K562 (cell line): ENCODE measurements around the gene NDUFS3. TPM values are rescaled to one million over a fixed set of nuclear protein-coding genes. Genes with fewer than 3 reads are reported as not detected.
A peak's percentile ranks its signal among the peaks of the same experiment; 100 is the strongest.

Experiments
- ATAC-seq: fragments of 200-7000 bp; cut with Tn5 transposase; 3 replicates; pipeline ENCODE4 v1.9.1; 2020; ENCODE audit warnings: moderate library complexity
- BruUV-seq: library from RNA; stranded (reverse); fragments of 400-500 nt; replicated peaks from 2 replicates; lab custom pipeline; 2021; lab: Mats Ljungman, UMichigan
- CTCF ChIA-PET: fragments of 300-600 bp; formaldehyde crosslinking; extraction: SDS; loops from one replicate; lab custom pipeline; 2021; ENCODE audit warnings: low intra/inter-chr PET ratio; lab: Yijun Ruan, JAX
- POLR2A ChIA-PET: fragments of 300-600, 350-650 bp; sonication (Branson Sonifier 250); formaldehyde crosslinking; extraction: SDS; loops from one replicate; lab custom pipeline; 2021; ENCODE audit warnings: antibody characterized with exemption, inconsistent platforms; lab: Yijun Ruan, JAX
- DNase-seq, 4 experiments: peaks; one replicate each; pipeline versions ENCODE4 v3.0.0 to v3.0.0-alpha.2; 2011 to 2018; ENCODE audit warnings: low spot score in 3 of 4, mixed read lengths in 3 of 4; ENCODE audit errors: extremely low read depth in 1 of 4
- FAIRE-seq: peaks from 2 replicates; lab custom pipeline; 2011; peaks lifted over from hg19 to GRCh38; lab: Jason Lieb, UNC
- H2AFZ ChIP-seq: 2 replicates; pipeline ENCODE4 v1.6.0; 2011; ENCODE audit warnings: low read depth, low read length, control low read depth, inconsistent platforms
- H3K27ac ChIP-seq: fragments of 200-600 bp; 3 replicates; pipeline ENCODE4 v1.8.0; 2011; ENCODE audit warnings: low read depth, mild to moderate bottlenecking, control low read depth, inconsistent platforms, low read length, moderate library complexity, mixed read lengths; ENCODE audit errors: extremely low read depth
- H3K27me3 ChIP-seq, 2 experiments: fragments of 300-600 bp in 1 of 2; 2 replicates in 1 of 2; 3 replicates in 1 of 2; pipeline versions ENCODE4 v1.6.0 to v1.8.0; 2011; ENCODE audit warnings: inconsistent platforms in 2 of 2, low read length in 2 of 2, mild to moderate bottlenecking in 1 of 2, mixed read lengths in 1 of 2, moderate library complexity in 1 of 2; ENCODE audit not compliant: control insufficient read depth in 2 of 2, insufficient read depth in 2 of 2
- H3K36me3 ChIP-seq: fragments of 300-600 bp; 3 replicates; pipeline ENCODE4 v1.8.0; 2011; ENCODE audit warnings: mild to moderate bottlenecking, low read length, inconsistent platforms; ENCODE audit not compliant: control insufficient read depth, insufficient read depth
- H3K4me1 ChIP-seq, 2 experiments: fragments of 200-600 bp in 1 of 2; replicated peaks in 1 of 2; 2 replicates in 1 of 2; 3 replicates in 1 of 2; pipeline versions ENCODE4 v1.5.1 to v1.8.0; 2011; ENCODE audit warnings: inconsistent platforms in 2 of 2, low read length in 2 of 2, mild to moderate bottlenecking in 1 of 2, mixed read lengths in 1 of 2, moderate library complexity in 1 of 2; ENCODE audit not compliant: control insufficient read depth in 2 of 2, insufficient read depth in 2 of 2
- H3K4me2 ChIP-seq: 2 replicates; pipeline ENCODE4 v1.6.1; 2011; ENCODE audit warnings: low read length, control low read depth, inconsistent platforms, mixed read lengths; ENCODE audit not compliant: insufficient read depth
- H3K4me3 ChIP-seq: fragments of 200-600 bp; sonication (generic), shearing (Covaris generic); 2 replicates; pipeline ENCODE4 v1.5.1; 2016; ENCODE audit warnings: control low read depth, inconsistent platforms
- H3K79me2 ChIP-seq: fragments of 200-600 bp; 3 replicates; pipeline ENCODE4 v1.8.0; 2011; ENCODE audit warnings: low read length, inconsistent platforms; ENCODE audit not compliant: control insufficient read depth, insufficient read depth
- H3K9ac ChIP-seq, 2 experiments: 2 replicates each; pipeline versions ENCODE4 v1.6.0 to v1.6.1; 2011; ENCODE audit warnings: low read depth in 2 of 2, low read length in 2 of 2, control low read depth in 1 of 2, inconsistent platforms in 1 of 2, mild to moderate bottlenecking in 1 of 2, mixed read lengths in 1 of 2; ENCODE audit not compliant: insufficient read depth in 1 of 2
- H3K9me1 ChIP-seq: one replicate; pipeline ENCODE4 v1.6.0; 2011; ENCODE audit warnings: inconsistent platforms, mild to moderate bottlenecking, low read length, moderate library complexity; ENCODE audit not compliant: control insufficient read depth, insufficient read depth
- H3K9me3 ChIP-seq: replicated peaks from 2 replicates; pipeline ENCODE4 v1.5.1; 2011; ENCODE audit warnings: low read depth, low read length, inconsistent platforms; ENCODE audit not compliant: control insufficient read depth, insufficient read depth
- H4K20me1 ChIP-seq: replicated peaks from 2 replicates; pipeline ENCODE4 v1.6.1; 2011; ENCODE audit warnings: low read length, inconsistent platforms, mixed read lengths; ENCODE audit not compliant: control insufficient read depth, insufficient read depth
- CCAR2 ChIP-seq: fragments of 200-400 bp; formaldehyde crosslinking; IDR thresholded peaks from 2 replicates; pipeline ENCODE4 v1.6.1; 2017; ENCODE audit warnings: mild to moderate bottlenecking, low read depth, low read length
- GABPB1 ChIP-seq: sonication (generic); formaldehyde crosslinking; IDR thresholded peaks from 2 replicates; pipeline ENCODE4 v1.8.0; 2022; ENCODE audit warnings: mild to moderate bottlenecking, missing genetic modification reagents
- NFIC ChIP-seq: fragments of 450-650 bp; IDR thresholded peaks from 2 replicates; pipeline ENCODE4 v1.6.1; 2017; ENCODE audit warnings: mild to moderate bottlenecking, inconsistent platforms
- NR2C1 ChIP-seq, 2 experiments: fragments of 450-650 bp; IDR thresholded peaks; 2 replicates each; pipeline ENCODE4 v1.6.1; 2017; ENCODE audit warnings: mild to moderate bottlenecking in 2 of 2, antibody characterized with exemption in 1 of 2, inconsistent platforms in 1 of 2, missing compliant biosample characterization in 1 of 2, missing genetic modification characterization in 1 of 2
- POLR2G ChIP-seq: fragments of 200-400 bp; formaldehyde crosslinking; IDR thresholded peaks from 2 replicates; pipeline ENCODE4 v1.6.1; 2017; ENCODE audit warnings: low read depth, mild to moderate bottlenecking, antibody characterized with exemption, low read length, moderate library complexity
- SMARCA5 ChIP-seq: fragments of 450-650 bp; IDR thresholded peaks from 2 replicates; pipeline ENCODE4 v1.6.1; 2016
- whole genome bisulfite sequencing: fragments of 100-300 bp; shearing (Covaris generic); methylation state at CpG from one replicate; pipeline ENCODE4 v1.1.6; 2016; ENCODE audit warnings: low coverage, mixed read lengths; ENCODE audit not compliant: insufficient coverage; ENCODE audit errors: missing lambda C conversion rate; 5-methylcytosine and 5-hydroxymethylcytosine counted together
- in situ Hi-C: fragments of 300-500 bp; cut with MboI; formaldehyde crosslinking; loops from 4 replicates; pipeline ENCODE4 v1.15.0; 2018; ENCODE audit warnings: inconsistent platforms, mixed read lengths
- intact Hi-C: fragments of 100-400 bp; cut with micrococcal nuclease; formaldehyde crosslinking; loops from 2 replicates; pipeline ENCODE4 v1.14.2; 2022
- polyA plus RNA-seq, 8 experiments: library from polyadenylated mRNA; depleted of rRNA in 4 of 8; stranded (reverse) in 5 of 8; unstranded in 3 of 8; fragments of >200 nt; fragmentation: Nextera tagmentation in 2 of 8; fragmentation: Illumina TruSeq in 1 of 8; extraction: Ambion mirVana in 2 of 8; extraction: Trizol in 1 of 8; gene quantifications; 2 replicates each; pipeline versions ENCODE4 v1.2.1 to v1.2.3, GENCODE V29; 2011 to 2014; ENCODE audit warnings: inconsistent platforms in 1 of 8, missing spikeins in 1 of 8
- total RNA-seq, 7 experiments: library from RNA; depleted of rRNA in 6 of 7; stranded (reverse); fragments of >200 nt in 6 of 7; fragmentation: Illumina TruSeq in 2 of 7; extraction: Trizol in 2 of 7; gene quantifications; 2 replicates each; pipeline versions ENCODE4 v1.2.1 to v1.2.3, GENCODE V29; 2011 to 2021; ENCODE audit warnings: low replicate concordance in 1 of 7
- TF ChIP-seq, protein P1 (sequence below): sonication (generic); formaldehyde crosslinking; IDR thresholded peaks from 2 replicates; pipeline ENCODE4 v1.8.0; 2023; ENCODE audit warnings: mild to moderate bottlenecking, missing genetic modification reagents

Gene NDUFS3
- total and polyA plus RNA-seq, 9 of the 15 experiments (the other 6 are each of a cell fraction or from before 2014, with no cell fraction given) = 38.7 to 341 (median 194) TPM

- POLR2A ChIA-PET = interaction anchor here (1.1 to 3.1 kb wide), 5 partner anchors 8 to 22 kb away, joined by 3 to 17 read pairs (median 3); partner anchors contain the start of gene PTPMT1
- Histone ChIP-seq H3K36me3 (peaks cover 73% of the 10 kb centered on the region), H3K9ac (no peak overlapping the region), H3K27me3 (no peaks in the 10 kb centered on the region), H4K20me1 (no peaks in the 10 kb centered on the region), H3K4me2 (no peak overlapping the region), H3K79me2 (peaks cover 22% of the 10 kb centered on the region), H3K4me1 (peaks cover 6 to 10% of the 10 kb centered on the region in 2 experiments; a peak in 4 of 5 replicates), H2AFZ (no peak overlapping the region), H3K9me3 (no peaks in the 10 kb centered on the region), H3K9me1 (no peaks in the 10 kb centered on the region), H3K4me3 (no peak overlapping the region), H3K27ac (no peak overlapping the region)
- DNase-seq (peak in 2 of 4 experiments; percentile 13 to 15), ATAC-seq (peak; percentile 8; the same call in 2 of the 3 replicates), FAIRE-seq (no peak)
- in situ Hi-C loops = no loop called here
- intact Hi-C loops = no loop called here
- BruUV-seq = no TSS peak
- CTCF ChIA-PET = no interaction called here
- no peak for TF ChIP-seq SMARCA5
- TF ChIP-seq NFIC = peak; percentile 27; the same call in 1 of the 2 replicates
- WGBS = 81% methylated on average over 8 of the region's 8 CpGs
Measured at GRCh38 chr11:47572715-47573255, 6.1 kb upstream of the NDUFS3 start.

DNA sequence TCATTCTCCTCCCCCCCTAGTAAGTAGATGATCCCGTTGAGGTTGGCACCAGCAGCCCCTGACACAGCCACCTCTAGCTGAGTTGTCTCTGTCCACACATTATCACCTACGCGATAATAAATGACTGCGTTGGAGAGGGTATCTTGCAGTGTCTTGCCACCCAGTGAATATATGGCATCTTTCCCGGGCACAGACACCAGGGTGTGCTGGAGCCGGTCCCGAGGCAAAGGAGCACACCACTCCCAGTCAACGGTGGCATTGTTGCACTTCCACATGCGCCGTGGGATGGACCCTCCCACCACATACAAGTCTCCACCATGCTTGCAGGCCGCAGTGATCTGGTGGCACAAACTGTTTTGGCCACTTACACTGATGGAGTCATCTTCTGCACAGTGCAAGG, 5.6 kb upstream of the NDUFS3 start:
- no peak overlapping the region for H3K4me2 ChIP-seq
- no peaks in the 10 kb centered on the region for H3K9me1 ChIP-seq
- H3K79me2 ChIP-seq = peaks cover 24% of the 10 kb centered on the region
- peaks cover 9 to 13% of the 10 kb centered on the region in 2 experiments; a peak in 4 of 5 replicates for H3K4me1 ChIP-seq
- no peak overlapping the region for H3K4me3 ChIP-seq
- H3K9me3 ChIP-seq = no peaks in the 10 kb centered on the region
- H3K9ac ChIP-seq = peak overlapping the region in 1 of 2 experiments; percentile 22; a peak in 1 of 4 replicates
- WGBS = 90% methylated on average over 11 of the region's 11 CpGs
- intact Hi-C loops = no loop called here
- in situ Hi-C loops = no loop called here
- DNase-seq = peak in 1 of 4 experiments; percentile 10
- FAIRE-seq = no peak
- H2AFZ ChIP-seq = no peak overlapping the region
- no peaks in the 10 kb centered on the region for H3K27me3 ChIP-seq
- ChIA-PET POLR2A (interaction anchor here (1.0 to 3.1 kb wide), 6 partner anchors 8 to 18 kb away, joined by 3 to 17 read pairs (median 4); partner anchors contain the start of genes FAM180B and PTPMT1), CTCF (no interaction called here)
- H3K36me3 ChIP-seq = peaks cover 70% of the 10 kb centered on the region
- no peak; the same call in 2 of the 3 replicates for ATAC-seq
- BruUV-seq = no TSS peak
- no peaks in the 10 kb centered on the region for H4K20me1 ChIP-seq
- no peak overlapping the region for H3K27ac ChIP-seq
- TF ChIP-seq GABPB1 (CRISPR knock-in tag) (no peak), NR2C1 (IDR thresholded peaks at IDR 0.05) (no peak), NR2C1 (tag; IDR thresholded peaks at IDR 0.05) (no peak), CCAR2 (no peak), POLR2G (peak; percentile 50; the same call in 1 of the 2 replicates)
- TF ChIP-seq, protein P1, sequence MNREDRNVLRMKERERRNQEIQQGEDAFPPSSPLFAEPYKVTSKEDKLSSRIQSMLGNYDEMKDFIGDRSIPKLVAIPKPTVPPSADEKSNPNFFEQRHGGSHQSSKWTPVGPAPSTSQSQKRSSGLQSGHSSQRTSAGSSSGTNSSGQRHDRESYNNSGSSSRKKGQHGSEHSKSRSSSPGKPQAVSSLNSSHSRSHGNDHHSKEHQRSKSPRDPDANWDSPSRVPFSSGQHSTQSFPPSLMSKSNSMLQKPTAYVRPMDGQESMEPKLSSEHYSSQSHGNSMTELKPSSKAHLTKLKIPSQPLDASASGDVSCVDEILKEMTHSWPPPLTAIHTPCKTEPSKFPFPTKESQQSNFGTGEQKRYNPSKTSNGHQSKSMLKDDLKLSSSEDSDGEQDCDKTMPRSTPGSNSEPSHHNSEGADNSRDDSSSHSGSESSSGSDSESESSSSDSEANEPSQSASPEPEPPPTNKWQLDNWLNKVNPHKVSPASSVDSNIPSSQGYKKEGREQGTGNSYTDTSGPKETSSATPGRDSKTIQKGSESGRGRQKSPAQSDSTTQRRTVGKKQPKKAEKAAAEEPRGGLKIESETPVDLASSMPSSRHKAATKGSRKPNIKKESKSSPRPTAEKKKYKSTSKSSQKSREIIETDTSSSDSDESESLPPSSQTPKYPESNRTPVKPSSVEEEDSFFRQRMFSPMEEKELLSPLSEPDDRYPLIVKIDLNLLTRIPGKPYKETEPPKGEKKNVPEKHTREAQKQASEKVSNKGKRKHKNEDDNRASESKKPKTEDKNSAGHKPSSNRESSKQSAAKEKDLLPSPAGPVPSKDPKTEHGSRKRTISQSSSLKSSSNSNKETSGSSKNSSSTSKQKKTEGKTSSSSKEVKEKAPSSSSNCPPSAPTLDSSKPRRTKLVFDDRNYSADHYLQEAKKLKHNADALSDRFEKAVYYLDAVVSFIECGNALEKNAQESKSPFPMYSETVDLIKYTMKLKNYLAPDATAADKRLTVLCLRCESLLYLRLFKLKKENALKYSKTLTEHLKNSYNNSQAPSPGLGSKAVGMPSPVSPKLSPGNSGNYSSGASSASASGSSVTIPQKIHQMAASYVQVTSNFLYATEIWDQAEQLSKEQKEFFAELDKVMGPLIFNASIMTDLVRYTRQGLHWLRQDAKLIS (CRISPR knock-in tag) = no peak
